ENCODE results near the gene VRK1.

Gene VRK1

DNA sequence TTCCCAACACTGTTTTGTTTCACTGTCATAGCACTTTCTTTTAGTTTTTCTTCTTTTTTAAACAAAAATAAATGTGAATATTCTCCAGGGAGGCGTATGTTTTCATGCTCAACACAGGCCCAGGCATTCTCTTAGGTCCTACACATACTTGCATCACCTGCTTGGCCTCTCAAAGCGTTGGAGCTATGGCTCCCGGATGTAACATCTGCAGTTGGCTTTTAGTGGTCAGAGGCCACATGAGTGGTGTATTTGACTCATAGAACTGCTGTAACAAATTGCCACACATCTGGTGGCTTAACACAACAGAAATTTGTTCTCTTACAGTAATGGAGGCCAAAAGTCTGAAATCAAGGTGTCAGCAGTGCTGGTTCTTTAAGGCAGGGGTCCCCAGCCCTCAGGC lies 44.6 kb upstream of the VRK1 start:
- Histone ChIP-seq H3K36me3 (ENCODE audit: control insufficient read depth, insufficient read depth, low read length) (no peaks in the 10 kb centered on the region), H3K4me1 (no peaks in the 10 kb centered on the region), H3K4me3 (ENCODE audit: low read depth, low read length) (no peak overlapping the region), H3K27ac (no peak overlapping the region), H3K9ac (no peak overlapping the region), H2AFZ (no peak overlapping the region), H3K4me2 (ENCODE audit: low read length) (no peak overlapping the region), H3K79me2 (no peaks in the 10 kb centered on the region), H3K27me3 (ENCODE audit: control insufficient read depth, insufficient read depth, low read length) (no peaks in the 10 kb centered on the region), H3K9me3 (ENCODE audit: control insufficient read depth, low read length) (no peaks in the 10 kb centered on the region)
- TF ChIP-seq CTCF (IDR thresholded peaks at IDR 0.05) = no peak

- no peaks in the 10 kb centered on the region for H3K36me3 ChIP-seq (ENCODE audit: control insufficient read depth, insufficient read depth, low read length)
- H3K9me3 ChIP-seq (ENCODE audit: control insufficient read depth, low read length) = no peaks in the 10 kb centered on the region
- no peak for TF ChIP-seq CTCF (IDR thresholded peaks at IDR 0.05)
- no peak overlapping the region for H3K27ac ChIP-seq
- H2AFZ ChIP-seq = no peak overlapping the region
- no peaks in the 10 kb centered on the region for H3K27me3 ChIP-seq (ENCODE audit: control insufficient read depth, insufficient read depth, low read length)
- H3K4me1 ChIP-seq = no peaks in the 10 kb centered on the region
- H3K9ac ChIP-seq = no peak overlapping the region
- no peak overlapping the region for H3K4me3 ChIP-seq (ENCODE audit: low read depth, low read length)
- H3K4me2 ChIP-seq (ENCODE audit: low read length) = no peak overlapping the region
- no peaks in the 10 kb centered on the region for H3K79me2 ChIP-seq
Measured at GRCh38 chr14:96754162-96754844, 42.9 kb upstream of the VRK1 start.

- no peaks in the 10 kb centered on the region for H3K36me3 ChIP-seq (ENCODE audit: control insufficient read depth, insufficient read depth, low read length)
- H3K4me2 ChIP-seq (ENCODE audit: low read length) = no peak overlapping the region
- no peak overlapping the region for H2AFZ ChIP-seq
- no peaks in the 10 kb centered on the region for H3K9me3 ChIP-seq (ENCODE audit: control insufficient read depth, low read length)
- no peaks in the 10 kb centered on the region for H3K27me3 ChIP-seq (ENCODE audit: control insufficient read depth, insufficient read depth, low read length)
- H3K79me2 ChIP-seq = no peaks in the 10 kb centered on the region
- H3K4me1 ChIP-seq = no peaks in the 10 kb centered on the region
- H3K4me3 ChIP-seq (ENCODE audit: low read depth, low read length) = no peak overlapping the region
- no peak for TF ChIP-seq CTCF (IDR thresholded peaks at IDR 0.05)
- no peak overlapping the region for H3K9ac ChIP-seq
- no peak overlapping the region for H3K27ac ChIP-seq
Measured at GRCh38 chr14:96754845-96755184, 42.4 kb upstream of the VRK1 start.

- H3K4me1 ChIP-seq = no peaks in the 10 kb centered on the region
- H3K79me2 ChIP-seq = no peaks in the 10 kb centered on the region
- H3K9me3 ChIP-seq (ENCODE audit: control insufficient read depth, low read length) = no peaks in the 10 kb centered on the region
- no peaks in the 10 kb centered on the region for H3K36me3 ChIP-seq (ENCODE audit: control insufficient read depth, insufficient read depth, low read length)
- no peak overlapping the region for H3K4me3 ChIP-seq (ENCODE audit: low read depth, low read length)
- H3K27me3 ChIP-seq (ENCODE audit: control insufficient read depth, insufficient read depth, low read length) = no peaks in the 10 kb centered on the region
- no peak overlapping the region for H2AFZ ChIP-seq
- no peak overlapping the region for H3K4me2 ChIP-seq (ENCODE audit: low read length)
- no peak overlapping the region for H3K27ac ChIP-seq
- no peak for TF ChIP-seq CTCF (IDR thresholded peaks at IDR 0.05)
- H3K9ac ChIP-seq = no peak overlapping the region
Measured at GRCh38 chr14:96756745-96757144, 40.4 kb upstream of the VRK1 start.

DNA sequence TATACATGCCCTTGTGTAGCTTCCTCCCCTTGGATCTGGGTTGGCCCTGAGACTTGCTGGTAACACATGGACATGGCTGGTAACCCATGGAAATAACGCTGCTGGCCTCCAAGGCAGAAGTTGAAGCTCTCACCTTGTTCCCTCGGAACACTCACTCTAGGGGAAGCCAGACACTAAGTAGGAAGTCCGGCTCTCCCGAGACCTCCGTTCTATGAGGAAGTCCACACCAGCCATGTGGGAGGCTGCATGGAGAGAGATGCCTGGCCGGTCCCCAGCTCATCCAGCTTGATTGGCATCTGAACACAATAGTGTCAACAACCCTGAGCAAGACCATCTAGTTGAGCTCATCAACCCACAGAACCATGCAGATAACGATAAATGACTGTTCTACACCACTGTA lies 39.7 kb upstream of the VRK1 start:
- no peak for TF ChIP-seq CTCF (IDR thresholded peaks at IDR 0.05)

More for the DNA sequence above, 39.7 kb upstream of the VRK1 start:
- Histone ChIP-seq H3K4me3 (ENCODE audit: low read depth, low read length) (no peak overlapping the region), H2AFZ (no peak overlapping the region), H3K27ac (no peak overlapping the region), H3K36me3 (ENCODE audit: control insufficient read depth, insufficient read depth, low read length) (no peaks in the 10 kb centered on the region), H3K27me3 (ENCODE audit: control insufficient read depth, insufficient read depth, low read length) (no peaks in the 10 kb centered on the region), H3K4me1 (no peaks in the 10 kb centered on the region), H3K9me3 (ENCODE audit: control insufficient read depth, low read length) (no peaks in the 10 kb centered on the region), H3K9ac (no peak overlapping the region), H3K79me2 (no peaks in the 10 kb centered on the region), H3K4me2 (ENCODE audit: low read length) (no peak overlapping the region)

Measured in parathyroid adenoma (tissue), 2 donors.